Measurements from ENCODE around the gene GATB.

DNA sequence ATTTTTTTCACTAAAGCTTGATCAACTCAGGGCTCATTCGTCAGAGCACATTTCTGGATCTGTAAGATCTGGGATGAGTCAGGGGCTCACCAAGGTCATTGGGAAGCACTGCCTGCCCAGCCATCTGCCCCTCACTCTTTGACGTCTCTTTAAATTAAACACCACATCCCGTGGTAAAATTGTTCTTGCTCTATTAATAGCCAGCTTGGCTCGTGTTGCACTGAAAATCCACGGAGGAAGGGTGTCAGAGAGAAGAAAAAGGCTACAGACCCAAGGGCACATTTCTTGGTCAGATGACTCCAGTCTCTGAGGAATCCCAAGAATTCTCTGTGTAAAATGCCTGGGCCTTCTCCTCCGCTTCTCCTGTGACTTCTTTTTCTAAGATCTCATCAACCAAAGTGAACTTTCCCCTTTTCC, 45.7 kb upstream of the GATB start:
- TF ChIP-seq, protein P1, sequence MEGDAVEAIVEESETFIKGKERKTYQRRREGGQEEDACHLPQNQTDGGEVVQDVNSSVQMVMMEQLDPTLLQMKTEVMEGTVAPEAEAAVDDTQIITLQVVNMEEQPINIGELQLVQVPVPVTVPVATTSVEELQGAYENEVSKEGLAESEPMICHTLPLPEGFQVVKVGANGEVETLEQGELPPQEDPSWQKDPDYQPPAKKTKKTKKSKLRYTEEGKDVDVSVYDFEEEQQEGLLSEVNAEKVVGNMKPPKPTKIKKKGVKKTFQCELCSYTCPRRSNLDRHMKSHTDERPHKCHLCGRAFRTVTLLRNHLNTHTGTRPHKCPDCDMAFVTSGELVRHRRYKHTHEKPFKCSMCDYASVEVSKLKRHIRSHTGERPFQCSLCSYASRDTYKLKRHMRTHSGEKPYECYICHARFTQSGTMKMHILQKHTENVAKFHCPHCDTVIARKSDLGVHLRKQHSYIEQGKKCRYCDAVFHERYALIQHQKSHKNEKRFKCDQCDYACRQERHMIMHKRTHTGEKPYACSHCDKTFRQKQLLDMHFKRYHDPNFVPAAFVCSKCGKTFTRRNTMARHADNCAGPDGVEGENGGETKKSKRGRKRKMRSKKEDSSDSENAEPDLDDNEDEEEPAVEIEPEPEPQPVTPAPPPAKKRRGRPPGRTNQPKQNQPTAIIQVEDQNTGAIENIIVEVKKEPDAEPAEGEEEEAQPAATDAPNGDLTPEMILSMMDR (IDR thresholded peaks at IDR 0.05; ENCODE audit: insufficient read depth, low read length, poor library complexity, severe bottlenecking) = no peak
- TF ChIP-seq EZH2phosphoT487 (conservative IDR thresholded peaks at IDR 0.05; ENCODE audit: low read length) = no peak

Data from SU-DHL-6 (cell line).